8988T (cell line): ENCODE measurements around the gene KCNMB2.

Experiments
- DNase-seq: peaks from one replicate; pipeline ENCODE4 v3.0.0; 2011

The KCNMB2 gene

DNA sequence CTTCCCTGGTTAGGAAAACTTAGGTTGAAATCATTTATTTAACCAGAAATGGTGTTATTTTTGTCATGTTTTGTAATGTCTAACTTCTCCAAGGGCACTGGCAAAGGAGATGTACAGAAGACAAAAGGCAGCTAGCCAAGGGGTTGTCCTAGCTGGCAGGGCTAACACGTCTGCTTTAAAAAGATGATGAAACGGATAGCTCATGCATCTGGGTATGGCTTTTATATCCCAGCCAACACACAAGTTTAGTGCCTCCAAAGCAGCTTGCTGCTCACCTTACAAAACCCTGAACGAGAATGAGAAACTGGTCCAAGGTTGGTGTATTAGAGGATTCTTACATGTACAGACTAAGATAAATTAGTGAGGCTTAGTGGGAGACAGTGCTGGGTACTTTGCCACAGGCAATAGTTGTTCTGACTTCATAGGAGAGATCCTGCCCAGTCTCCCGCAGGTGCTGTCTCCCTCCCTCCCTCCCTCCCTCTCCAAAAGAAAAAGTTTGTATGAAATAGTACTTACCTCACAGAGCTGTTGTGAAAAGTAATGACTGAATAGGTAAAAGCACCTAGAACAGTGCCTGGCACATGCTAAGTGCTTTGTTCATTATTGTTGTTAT is 47.8 kb downstream of the KCNMB2 start:
- DNase-seq = no peak

DNA sequence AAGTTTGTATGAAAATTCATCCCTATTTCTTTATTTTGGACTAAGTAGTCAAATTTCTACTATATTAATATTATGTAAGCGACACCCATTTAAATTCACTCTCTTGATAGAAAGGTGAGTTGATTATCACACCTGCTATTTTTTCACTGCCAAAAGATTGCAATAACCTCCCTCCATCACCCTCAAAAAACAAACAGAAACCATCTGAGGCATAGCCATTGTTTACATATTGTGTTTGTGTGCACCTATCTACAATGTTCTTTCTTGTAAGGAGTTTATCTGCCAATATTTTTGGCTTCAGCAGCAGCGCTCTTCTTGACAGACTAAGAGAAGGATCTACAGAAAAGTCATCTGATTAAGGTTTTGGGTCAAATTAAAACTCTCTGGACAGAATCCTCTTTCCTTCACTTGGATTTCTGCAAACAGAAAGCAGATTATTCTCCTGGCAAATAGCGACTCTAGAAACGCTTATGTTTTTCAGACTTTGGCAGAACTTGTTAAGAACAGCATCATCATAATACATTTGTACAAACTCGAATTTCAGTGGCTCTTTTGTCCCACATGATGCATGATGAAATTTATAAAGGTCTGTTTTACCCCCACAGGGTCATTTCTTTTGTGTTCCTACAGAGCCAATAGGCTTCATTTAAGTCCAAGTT is 48.6 kb downstream of the KCNMB2 start:
- no peak for DNase-seq

DNA sequence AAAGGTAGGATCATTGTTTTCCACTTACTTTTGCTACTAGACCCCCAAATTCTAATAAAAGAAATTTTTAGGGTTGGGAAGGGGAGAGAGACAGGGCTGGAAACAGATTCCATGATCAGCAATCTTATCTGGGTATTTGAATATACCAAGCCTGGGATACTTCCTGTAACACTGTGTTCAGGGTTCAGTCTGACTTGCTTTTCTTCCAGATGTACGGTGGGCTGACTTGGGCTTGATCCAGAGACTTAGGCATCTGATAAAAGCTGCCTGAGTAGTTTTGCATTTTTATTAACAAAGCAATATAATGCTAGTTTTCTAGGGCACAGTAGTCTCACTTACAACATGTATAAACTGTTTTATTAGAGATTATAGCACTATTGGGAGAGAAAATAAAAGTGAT is 49.2 kb downstream of the KCNMB2 start:
- no peak for DNase-seq

DNA sequence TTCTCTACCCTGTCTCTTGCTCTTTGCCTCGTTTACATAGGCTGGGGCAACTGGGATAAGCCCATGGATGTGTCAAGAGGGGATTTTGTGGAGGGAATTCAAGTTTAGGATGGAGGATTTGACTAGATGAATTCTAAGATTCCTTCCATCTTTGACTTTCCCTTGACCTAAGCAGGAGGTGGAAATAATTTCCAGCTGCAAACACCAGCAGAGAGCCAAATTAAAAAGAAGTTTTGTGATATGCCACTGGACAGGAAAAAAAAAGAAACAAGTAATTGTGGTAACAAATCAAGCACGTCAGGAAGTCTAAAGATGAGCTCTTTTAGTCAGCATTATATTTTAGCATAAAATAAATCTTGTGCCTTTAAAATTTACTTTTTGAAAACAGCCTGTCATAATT is 49.8 kb downstream of the KCNMB2 start:
- DNase-seq = no peak

DNA sequence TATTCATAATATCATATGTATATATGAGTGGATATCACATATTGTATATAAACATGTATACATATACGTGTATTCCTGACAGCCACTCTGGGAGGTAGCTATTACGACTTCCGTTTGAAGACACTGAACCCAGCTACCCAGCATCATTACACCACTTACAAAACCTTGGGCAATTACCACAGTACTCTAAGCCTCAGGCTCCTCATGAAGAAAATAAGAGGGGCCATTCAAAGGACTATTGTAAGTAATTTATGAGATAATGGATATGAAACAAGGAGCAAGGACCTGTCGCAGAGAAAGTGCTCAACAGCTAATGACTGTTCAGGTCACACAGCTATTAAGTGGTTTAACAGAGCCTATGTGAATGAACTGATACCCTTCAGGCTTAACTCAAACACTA is 52.4 kb downstream of the KCNMB2 start:
- DNase-seq = no peak

DNA sequence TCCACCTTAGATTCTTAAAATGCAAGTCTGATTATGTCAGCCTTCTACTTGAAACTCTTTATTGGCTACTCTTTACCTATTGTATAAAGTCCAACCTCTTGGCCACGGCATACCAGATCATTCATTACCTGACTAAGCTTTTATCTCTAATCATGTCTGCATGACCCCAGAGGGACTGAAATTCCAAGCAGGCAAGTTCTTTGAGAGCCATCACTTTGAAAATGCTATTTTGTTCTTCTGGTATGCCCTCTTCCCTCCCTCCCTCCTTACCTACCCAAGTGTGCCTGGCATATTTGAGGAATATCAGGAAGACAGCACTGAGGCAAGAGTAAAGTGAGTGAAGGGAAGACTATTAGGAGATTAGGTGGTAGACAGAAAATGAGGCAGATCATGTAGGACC is 57.5 kb downstream of the KCNMB2 start:
- DNase-seq = no peak

DNA sequence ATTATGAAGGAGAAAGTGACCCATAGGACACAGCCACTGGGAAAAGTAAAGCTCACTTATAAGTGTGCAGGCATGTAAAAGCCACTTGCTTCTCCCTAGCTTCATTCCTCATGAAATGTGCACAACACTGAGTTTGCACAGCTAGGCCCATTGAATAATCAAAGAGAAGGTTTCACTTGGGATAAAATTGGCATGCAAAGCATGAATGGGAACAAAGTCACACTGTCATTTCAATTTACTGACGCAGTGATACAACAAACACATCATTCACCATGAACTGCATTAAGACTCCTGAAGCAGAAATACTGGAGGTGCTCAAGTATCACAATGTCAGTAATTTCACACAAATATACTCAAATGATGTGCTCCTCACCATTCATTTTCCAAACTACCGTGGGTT is 61.1 kb downstream of the KCNMB2 start:
- no peak for DNase-seq

DNA sequence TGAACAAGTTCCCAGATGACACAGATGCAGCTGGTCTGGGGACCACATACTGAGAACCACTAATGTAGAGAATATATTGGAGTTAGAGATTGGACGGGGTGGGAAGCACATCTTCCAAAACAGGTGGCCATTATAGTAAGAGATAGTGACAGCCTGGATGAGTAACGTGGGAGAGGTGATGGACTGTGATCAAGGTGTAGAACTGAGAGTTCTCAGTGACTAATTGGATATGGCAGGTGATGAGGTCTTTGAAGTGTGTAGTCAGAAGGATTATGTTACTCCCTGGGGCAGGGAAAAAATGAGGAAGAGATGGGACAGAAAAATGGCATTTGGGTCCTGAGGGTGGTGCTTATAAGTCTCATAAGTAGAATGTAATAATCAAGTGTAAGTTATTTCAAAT is 66.6 kb downstream of the KCNMB2 start:
- DNase-seq = no peak

DNA sequence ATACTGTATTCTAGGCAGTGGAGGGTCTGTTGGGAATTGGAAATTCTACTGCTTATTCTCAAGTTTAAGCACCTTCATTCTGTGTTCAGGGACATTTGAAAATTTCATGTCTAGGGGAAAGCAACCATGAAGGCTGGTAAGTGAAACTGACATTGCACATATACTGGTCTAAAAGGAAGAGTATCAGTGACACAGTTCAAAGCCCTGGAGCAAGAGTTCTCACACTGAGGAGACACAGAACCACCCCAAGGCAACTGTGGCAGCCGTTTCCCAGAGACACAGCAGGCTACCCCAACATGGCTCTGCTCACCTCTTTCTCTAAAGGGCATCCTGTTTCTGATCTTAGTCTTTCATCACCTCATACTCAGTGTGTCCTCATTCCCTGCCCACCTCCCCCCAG is 67.5 kb downstream of the KCNMB2 start:
- no peak for DNase-seq

DNA sequence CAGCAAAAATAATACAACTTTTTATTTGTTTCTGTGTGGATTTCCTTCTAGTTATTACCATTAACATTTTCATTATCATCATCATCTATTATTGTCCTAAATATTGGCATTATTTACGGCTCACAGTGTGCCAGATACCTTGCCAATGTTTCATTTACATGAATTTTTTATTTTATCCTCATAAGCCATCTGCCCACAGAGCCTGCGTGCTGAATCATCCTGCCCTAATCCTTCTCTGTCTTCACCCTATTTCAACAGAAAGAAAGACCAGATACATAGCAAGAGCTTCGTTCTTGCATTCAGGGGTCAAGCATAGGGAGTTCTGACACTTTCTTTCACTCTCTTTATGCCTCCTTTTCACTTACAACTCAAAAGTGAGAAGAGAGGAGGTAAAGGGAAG is 82.0 kb downstream of the KCNMB2 start:
- DNase-seq = no peak

DNA sequence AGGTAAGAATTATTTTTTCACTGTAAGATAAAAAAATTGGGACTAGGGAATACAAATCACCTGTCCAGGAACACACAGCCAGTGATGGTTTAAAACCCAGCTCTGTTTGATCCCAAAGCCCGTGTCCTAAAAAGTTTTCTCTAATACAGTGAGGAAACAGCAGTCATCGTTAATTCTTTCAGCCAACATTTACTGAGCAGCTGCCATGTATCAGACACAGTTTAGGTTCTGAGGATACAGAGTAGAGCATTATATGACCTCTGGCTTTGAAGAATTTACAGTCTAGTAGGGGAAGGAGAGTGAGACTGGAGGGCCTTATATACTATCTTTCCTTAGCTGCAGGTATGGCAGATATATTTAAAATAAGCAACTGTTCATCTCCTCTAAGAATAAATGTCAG is 82.7 kb downstream of the KCNMB2 start:
- DNase-seq = no peak

DNA sequence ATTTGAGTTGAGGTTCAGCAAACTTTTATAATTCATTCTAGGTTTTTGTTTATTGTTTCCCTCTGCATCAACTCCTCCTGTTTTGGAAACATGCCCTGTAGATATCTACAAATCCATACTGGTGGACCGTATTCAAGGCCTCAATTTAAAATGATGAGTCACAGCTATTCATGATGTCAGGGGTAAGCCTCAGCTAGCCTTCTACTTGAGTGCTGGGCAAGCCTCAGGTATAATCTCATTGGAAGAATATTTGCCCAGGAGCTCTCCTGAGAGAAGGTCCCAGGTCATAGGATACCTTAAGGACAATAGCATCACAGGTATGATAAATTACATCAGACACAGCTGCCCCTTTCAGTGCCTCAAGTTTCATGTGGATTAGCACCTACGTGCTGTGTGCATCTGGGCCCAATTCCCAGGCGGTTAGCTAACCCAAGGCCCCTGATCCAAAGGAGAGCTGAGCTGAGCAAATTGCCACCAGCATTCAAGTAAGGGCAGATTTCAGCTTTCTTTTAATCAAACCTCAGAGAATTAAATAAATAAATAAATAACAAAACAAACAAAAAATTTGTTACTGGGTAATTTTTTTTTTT is 87.5 kb downstream of the KCNMB2 start:
- no peak for DNase-seq

DNA sequence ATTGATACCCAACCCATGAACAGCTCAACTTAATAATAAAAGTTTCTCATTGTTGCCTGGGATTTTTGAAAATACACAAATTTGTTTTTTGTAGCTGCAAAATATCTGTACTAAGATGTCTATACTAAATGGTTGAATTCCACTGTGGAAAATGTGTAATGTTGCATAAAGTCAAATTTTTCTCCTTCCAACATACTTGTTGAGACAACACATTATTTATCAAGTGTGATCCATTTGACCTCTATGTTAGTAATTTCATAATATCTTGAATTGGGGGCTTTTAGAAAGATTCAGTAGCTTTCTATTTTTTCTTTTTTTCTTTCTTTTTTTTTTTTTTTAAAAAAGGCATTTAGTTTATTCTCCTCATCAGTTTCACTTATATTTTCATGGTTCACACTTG is 88.0 kb downstream of the KCNMB2 start:
- DNase-seq = no peak

DNA sequence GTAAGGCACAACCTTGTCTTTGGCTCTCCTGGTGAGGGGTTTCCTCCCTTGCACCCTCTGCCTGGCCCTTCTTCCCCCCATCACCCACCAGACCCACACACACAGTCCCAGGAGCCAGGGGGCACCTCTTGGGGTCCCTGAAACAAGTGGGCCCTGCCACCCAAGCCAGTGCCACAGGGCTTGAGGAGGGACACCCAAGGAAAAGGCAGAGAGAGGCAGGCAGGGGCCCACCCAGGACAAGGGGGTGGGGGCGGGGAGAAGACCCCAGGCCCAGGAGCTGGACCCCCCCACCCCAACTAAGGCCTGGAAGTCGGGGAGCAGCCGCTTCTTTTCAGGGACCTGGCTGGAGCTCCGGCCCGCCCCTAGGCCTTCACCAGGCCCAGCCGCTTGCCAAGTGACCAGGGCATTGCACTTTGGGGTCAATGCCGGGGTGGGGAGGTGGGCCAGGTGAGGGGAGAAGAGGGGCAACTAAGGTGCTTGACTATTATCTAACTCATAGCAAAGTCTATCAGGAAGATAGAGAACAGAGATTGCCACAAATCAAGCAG is 88.9 kb downstream of the KCNMB2 start:
- DNase-seq = no peak

DNA sequence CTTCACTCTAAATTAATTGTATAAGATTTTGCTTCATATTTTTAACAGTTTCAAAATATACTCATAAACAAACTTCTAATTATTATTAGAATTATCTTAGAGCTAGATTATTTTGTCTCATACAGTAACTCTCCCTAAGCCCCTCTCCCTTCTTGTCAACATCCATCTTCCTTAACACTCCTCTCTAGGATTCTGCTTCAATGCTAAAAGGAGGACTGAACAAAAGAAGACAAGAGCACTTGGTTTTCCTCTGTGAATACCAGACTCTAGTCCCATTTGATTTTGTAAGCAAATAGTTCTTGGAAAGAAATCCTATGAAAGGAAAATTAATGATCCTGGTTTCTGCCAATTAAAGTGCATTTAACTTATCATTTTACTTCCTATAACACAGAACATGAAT is 91.8 kb downstream of the KCNMB2 start:
- no peak for DNase-seq

DNA sequence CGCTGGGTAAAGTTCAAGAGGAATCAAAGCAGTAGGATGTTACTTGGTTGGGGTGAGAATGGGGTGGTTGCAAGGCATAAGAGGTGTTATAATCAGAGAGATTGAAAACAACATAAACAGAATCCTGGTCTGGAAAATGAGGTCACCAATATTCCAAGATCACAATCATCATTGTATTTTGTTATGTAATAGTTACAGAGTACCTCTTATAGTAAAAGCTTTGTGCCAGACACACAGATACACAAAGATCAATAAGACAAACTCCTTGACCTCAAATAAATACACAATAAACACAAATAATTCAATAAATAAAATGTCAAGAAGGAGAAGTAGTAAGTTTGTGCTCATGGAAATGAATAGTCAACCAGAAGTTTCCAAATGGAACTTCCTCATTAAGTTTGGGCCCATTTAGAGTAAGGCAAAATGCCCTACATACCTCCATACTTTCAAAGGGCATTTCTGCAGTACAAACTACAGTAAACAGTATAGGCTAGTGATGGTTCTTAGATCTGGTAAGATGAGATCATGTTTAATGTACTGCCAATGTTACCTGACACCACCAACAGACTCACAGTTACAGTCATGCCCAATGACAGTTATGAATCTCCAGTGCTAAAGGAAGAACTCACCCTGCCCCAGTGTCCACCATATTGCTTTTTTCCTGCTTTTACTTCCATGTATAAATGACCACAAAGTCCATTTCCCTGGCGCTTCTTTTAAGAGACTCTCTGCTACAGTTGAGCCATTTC is 93.4 kb downstream of the KCNMB2 start:
- no peak for DNase-seq

DNA sequence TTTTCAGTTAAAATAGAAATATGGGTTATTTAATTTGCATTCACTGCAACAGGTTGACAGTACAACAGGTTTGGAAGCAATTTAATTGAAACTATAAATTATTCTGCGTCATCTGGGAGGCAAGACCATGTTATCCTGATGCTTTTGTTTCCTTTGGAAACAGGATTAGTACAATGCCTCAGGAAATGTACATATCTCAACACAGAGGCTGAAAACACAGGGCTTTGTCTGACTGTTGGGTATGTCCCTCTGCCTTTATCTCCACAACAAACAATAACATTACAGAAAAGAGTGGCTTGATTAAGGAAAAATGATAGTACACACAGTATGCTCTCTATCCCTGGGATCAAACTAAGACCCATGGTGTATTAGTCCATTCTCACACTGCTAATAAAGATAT is 95.7 kb downstream of the KCNMB2 start:
- DNase-seq = no peak

DNA sequence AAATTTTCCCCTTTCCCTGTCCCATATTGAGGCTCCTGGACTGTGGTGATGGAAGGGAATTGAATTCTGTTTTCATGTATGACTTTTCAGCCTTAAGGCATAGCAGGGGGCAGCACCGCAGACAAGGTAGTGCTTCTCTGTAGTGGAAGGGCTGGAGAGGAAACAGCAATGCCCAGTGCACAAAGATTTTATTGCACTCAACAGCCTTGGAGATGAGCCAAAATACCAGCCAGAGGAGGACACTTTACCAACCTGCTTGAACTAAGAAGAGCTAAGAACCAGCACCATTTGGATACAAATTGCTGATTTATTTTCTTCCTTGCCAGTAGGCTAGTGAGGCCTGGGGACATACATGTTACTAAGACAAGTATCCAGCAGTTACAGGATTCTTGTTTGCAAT is 98.7 kb downstream of the KCNMB2 start:
- no peak for DNase-seq

DNA sequence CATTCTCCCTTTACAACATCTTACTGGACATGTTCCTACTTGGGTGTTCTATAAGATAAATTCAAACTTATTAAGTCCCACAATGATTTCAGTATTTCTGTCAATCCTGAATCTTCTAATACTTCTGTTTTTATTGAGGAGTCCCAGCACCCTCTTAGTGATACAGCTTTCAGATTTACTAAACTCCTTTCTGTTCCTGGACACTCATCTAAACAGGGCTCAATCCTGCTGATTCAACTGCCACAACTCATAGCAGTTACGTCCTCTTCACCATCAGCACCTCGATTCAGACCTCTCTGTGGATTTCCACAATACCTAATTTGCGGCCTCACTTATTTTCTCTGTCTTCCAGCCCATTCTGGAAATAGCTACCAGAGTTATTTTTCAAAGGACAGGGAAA is 101.6 kb downstream of the KCNMB2 start:
- no peak for DNase-seq

DNA sequence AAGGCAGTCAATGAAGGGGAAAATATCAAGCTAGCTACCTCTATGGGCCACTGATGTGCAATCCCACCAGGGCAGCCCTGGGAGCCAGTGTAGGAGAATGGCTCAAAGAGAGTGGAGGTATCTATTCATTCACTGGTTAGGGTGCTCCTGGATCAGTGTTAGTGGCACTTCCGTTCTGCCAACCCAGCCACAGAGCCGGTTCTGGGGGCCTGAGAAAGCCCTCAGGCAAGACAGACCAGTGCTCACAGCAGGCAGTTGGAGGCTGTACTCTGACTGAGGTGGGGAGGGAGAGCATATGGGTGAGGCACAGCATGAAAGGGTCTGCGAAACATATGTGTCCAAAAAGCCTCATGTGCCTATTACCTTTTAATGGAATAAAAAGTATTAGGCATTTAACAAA is 109.3 kb downstream of the KCNMB2 start:
- DNase-seq = no peak

DNA sequence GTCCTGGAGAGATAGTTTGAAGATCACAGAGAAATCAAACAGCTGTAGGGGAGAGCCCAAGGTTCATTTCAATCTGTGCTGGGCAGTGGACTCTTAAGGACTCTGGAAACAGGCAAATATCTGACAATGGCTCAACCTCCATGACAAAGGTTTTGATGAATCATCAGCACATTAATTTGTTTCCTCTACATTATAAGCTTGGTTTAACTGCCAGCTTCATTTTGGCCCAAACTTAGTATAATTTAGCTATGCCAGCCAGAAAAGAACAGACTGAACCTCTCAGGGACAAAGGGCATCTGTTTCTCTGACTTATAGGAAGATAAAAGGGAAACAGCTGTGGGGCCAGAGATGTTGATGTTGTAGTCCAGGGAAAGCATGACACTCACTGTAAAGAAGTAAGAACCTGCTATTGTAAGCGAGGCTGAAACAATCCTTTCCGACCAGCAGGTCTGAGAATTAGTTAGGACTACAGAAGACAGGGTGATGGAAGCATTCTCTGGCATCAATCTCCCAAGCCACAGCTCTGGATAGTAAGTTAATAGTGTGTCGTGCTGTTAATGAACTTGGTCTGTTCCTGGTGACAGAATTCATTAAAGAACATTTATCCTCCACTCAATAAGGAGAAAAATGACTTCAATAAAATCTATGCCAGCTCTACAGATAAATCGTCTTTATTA is 110.1 kb downstream of the KCNMB2 start:
- DNase-seq = no peak

DNA sequence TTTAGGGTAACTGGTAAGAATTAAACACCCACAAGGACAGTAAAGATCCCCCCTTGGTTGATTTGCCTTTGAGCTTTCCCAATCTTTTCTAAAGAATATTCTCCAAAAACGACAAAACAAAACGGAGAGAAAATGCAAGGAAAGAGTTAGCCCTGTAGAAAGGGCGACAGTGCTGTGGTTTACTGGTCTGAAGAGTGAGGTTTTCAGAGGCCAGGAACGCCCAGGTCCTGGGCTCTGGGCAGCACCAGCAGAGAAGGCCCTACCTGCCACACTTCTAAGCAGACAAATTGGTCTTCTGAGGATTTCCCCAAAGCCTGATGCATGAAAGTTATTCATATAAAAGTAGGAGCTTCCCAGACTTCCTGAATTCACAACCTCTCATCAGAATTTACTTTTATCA is 119.3 kb downstream of the KCNMB2 start:
- no peak for DNase-seq

DNA sequence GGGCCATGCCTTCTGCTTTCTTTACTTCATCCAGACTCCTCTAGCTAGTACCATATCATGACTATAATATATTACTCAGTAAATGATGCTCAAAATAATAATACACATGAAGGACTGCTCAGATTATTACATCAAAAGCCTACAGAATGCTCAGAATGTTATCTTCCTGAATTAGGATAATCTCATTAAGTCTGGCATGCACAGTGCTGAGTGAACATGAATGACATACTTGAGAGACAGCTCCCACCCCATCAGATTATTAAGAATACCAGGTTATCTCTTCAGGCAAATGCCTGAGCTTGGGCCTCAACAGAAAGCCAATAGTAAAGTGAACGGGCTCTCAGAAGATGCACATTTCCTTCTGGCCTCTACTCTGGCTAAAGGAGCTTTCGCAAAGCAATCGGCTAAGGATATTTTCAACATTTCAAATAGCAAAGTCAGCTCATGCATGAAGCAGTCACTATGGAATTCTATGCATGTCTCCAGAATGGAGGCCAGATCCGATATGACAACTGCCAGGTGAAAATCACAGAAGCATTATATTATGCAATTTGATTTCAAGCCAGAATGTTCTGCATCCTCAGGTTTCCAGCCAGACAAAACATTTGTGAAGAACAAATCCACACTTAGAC is 122.6 kb downstream of the KCNMB2 start:
- no peak for DNase-seq
